Measurements from ENCODE around the gene CAST. TPM values are rescaled to one million over a fixed set of nuclear protein-coding genes. Genes with fewer than 3 reads are reported as not detected.

CAST gene
- polyA plus RNA-seq, 2 of the 4 experiments (the other 2 are of a cell fraction): 163 to 257 TPM

DNA sequence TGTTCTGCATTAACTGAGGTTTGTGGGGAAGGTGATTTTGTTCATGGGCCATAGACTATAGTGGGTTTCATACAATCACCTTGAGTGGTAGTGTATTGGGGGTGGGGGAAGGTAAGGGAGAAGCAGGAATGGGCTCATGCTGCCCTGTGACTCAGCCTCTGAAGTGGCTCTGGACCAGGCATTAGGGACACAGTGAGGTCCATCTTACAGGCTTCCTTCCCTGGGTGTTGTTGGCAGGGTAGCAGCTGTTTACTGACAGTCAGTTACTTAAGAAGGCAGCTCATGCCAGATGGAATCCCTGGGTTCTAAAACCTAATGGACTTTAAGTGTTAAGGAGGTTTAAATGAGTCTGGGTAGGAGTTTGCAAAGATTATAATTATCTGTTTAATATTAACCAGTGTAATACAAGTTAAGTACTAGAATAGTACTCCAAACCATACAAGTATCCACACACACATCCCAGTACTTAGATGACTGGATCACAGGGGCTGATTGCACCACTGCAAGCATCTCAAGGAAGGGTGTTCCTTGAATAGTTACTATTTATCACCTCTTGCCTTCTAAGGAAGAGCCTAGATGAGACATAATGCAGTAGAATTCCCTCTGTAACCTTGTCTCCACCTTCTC, 59.3 kb downstream of the CAST start:
- DNase-seq (ENCODE audit: low read depth in 1 of 2, low spot score in 1 of 2) (no peak), FAIRE-seq (no peak), ATAC-seq (peak; percentile 50 to 57; a peak in 4 of 6 replicates)
- H3K4me1 ChIP-seq: peaks cover 18% of the 10 kb centered on the region
- ChIA-PET POLR2A (interaction anchor here (1.1 kb wide), 1 partner anchor 60 kb away, joined by 3 read pairs; the partner anchor contains the start of gene CAST), CTCF (interaction anchor here (1.0 to 1.9 kb wide), 5 partner anchors 8 to 324 kb away, joined by 3 to 8 read pairs (median 5); no protein-coding TSS in a partner anchor)
- H3K4me2 ChIP-seq: peak overlapping the region; percentile 1; the same call in 1 of the 3 replicates
- H3K4me3 ChIP-seq: no peak overlapping the region
- no peak for TF ChIP-seq RAD21 (conservative IDR thresholded peaks at IDR 0.05 in 1 of 2, IDR thresholded peaks at IDR 0.05 in 1 of 2)
- no peak for TF ChIP-seq SREBF2 (IDR thresholded peaks at IDR 0.05)
- TF ChIP-seq RCOR1 (IDR thresholded peaks at IDR 0.05; ENCODE audit: low read depth, low read length): no peak
- no peak for TF ChIP-seq KDM5A (IDR thresholded peaks at IDR 0.05)
- no peak for TF ChIP-seq NR3C1 (IDR thresholded peaks at IDR 0.05)
- TF ChIP-seq, protein P1, sequence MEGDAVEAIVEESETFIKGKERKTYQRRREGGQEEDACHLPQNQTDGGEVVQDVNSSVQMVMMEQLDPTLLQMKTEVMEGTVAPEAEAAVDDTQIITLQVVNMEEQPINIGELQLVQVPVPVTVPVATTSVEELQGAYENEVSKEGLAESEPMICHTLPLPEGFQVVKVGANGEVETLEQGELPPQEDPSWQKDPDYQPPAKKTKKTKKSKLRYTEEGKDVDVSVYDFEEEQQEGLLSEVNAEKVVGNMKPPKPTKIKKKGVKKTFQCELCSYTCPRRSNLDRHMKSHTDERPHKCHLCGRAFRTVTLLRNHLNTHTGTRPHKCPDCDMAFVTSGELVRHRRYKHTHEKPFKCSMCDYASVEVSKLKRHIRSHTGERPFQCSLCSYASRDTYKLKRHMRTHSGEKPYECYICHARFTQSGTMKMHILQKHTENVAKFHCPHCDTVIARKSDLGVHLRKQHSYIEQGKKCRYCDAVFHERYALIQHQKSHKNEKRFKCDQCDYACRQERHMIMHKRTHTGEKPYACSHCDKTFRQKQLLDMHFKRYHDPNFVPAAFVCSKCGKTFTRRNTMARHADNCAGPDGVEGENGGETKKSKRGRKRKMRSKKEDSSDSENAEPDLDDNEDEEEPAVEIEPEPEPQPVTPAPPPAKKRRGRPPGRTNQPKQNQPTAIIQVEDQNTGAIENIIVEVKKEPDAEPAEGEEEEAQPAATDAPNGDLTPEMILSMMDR (IDR thresholded peaks at IDR 0.05): no peak
- no peak for TF ChIP-seq HOXB5 (CRISPR knock-in tag; IDR thresholded peaks at IDR 0.05)
- TF ChIP-seq, protein P2, sequence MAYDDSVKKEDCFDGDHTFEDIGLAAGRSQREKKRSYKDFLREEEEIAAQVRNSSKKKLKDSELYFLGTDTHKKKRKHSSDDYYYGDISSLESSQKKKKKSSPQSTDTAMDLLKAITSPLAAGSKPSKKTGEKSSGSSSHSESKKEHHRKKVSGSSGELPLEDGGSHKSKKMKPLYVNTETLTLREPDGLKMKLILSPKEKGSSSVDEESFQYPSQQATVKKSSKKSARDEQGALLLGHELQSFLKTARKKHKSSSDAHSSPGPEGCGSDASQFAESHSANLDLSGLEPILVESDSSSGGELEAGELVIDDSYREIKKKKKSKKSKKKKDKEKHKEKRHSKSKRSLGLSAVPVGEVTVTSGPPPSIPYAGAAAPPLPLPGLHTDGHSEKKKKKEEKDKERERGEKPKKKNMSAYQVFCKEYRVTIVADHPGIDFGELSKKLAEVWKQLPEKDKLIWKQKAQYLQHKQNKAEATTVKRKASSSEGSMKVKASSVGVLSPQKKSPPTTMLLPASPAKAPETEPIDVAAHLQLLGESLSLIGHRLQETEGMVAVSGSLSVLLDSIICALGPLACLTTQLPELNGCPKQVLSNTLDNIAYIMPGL (CRISPR knock-in tag; IDR thresholded peaks at IDR 0.05; ENCODE audit: borderline replicate concordance): no peak
- TF ChIP-seq POLR2AphosphoS2 (conservative IDR thresholded peaks at IDR 0.05; ENCODE audit: low read length): no peak
- TF ChIP-seq CBX8 (IDR thresholded peaks at IDR 0.05): no peak
- no peak for TF ChIP-seq MAFK (IDR thresholded peaks at IDR 0.05; ENCODE audit: partially characterized antibody)
- TF ChIP-seq FOSB (CRISPR knock-in tag; IDR thresholded peaks at IDR 0.05): no peak
- TF ChIP-seq, protein P3, sequence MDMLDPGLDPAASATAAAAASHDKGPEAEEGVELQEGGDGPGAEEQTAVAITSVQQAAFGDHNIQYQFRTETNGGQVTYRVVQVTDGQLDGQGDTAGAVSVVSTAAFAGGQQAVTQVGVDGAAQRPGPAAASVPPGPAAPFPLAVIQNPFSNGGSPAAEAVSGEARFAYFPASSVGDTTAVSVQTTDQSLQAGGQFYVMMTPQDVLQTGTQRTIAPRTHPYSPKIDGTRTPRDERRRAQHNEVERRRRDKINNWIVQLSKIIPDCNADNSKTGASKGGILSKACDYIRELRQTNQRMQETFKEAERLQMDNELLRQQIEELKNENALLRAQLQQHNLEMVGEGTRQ (IDR thresholded peaks at IDR 0.05): no peak
- H3K9me3 ChIP-seq: no peaks in the 10 kb centered on the region
- no peak overlapping the region for H3K27ac ChIP-seq

DNA sequence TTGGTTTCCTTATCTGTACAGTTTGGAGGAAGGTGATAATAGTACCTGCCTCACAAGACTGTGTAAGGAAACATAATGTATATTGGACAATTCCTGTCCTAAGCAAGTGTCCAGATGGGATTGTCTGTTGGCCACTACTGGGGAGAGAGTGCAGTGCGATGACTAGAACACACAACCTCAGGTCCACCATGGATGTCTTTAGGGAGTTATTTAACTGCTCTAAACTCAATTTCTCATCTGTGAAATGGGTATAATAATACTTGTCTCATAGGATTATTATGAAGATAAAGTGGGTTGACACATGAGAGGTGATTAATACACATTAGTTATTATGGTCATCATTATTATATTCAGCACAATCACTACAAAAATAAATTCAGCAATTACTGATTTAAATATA, 63.1 kb downstream of the CAST start:
- H3K4me1 ChIP-seq: peaks cover 23% of the 10 kb centered on the region
- no peak overlapping the region for H3K27ac ChIP-seq
- CTCF ChIA-PET: interaction anchor here (1.6 to 3.1 kb wide), 2 partner anchors 39 to 111 kb away, joined by 3 to 13 read pairs; no protein-coding TSS in a partner anchor
- no peak for ATAC-seq
- POLR2A ChIA-PET: no interaction called here
- H3K9me3 ChIP-seq: no peaks in the 10 kb centered on the region
- H3K4me3 ChIP-seq: no peak overlapping the region
- no peak overlapping the region for H3K4me2 ChIP-seq
- WGBS (ENCODE audit: missing lambda C conversion rate): 91% methylated on average over 1 of the region's 1 CpG
- FAIRE-seq: no peak
- DNase-seq (ENCODE audit: low read depth in 1 of 2, low spot score in 1 of 2): no peak
- TF ChIP-seq KDM1A (IDR thresholded peaks at IDR 0.05; ENCODE audit: low read depth): 0 out of 2 replicates have a peak, but pooled peaks have one; percentile 32
- no peak for TF ChIP-seq TP53 (CRISPR knock-in tag; IDR thresholded peaks at IDR 0.05)
- peak; percentile 59; the same call in 1 of the 2 replicates for TF ChIP-seq CHD4 (IDR thresholded peaks at IDR 0.05; ENCODE audit: borderline replicate concordance)

DNA sequence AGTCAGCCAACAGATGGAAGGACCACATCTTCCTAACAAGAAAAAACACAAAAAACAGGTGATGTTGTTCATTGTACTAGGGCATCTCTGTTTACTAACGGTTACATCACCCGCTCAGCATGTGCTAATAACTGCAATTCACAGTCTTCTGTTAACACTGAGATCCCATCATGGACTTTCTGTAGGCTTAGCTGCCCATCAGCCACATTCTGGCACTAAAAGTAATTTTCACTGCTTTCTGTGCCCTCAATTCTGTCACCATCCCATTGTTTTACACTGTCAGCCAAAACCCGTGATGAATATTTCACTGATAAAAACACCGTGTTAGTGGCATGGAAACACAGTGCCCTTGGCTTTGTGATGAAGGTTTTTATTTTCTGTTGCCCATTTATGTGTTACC, 64.6 kb downstream of the CAST start:
- FAIRE-seq (no peak), ATAC-seq (no peak), DNase-seq (ENCODE audit: low read depth in 1 of 2, low spot score in 1 of 2) (no peak)
- POLR2A ChIA-PET: no interaction called here
- H3K27ac ChIP-seq: no peak overlapping the region
- TF ChIP-seq POLR2A (IDR thresholded peaks at IDR 0.05; ENCODE audit: low read length): no peak
- TF ChIP-seq POLR2AphosphoS2 (conservative IDR thresholded peaks at IDR 0.05; ENCODE audit: low read length): no peak
- no peak for TF ChIP-seq CBX8 (IDR thresholded peaks at IDR 0.05)
- TF ChIP-seq, protein P4, sequence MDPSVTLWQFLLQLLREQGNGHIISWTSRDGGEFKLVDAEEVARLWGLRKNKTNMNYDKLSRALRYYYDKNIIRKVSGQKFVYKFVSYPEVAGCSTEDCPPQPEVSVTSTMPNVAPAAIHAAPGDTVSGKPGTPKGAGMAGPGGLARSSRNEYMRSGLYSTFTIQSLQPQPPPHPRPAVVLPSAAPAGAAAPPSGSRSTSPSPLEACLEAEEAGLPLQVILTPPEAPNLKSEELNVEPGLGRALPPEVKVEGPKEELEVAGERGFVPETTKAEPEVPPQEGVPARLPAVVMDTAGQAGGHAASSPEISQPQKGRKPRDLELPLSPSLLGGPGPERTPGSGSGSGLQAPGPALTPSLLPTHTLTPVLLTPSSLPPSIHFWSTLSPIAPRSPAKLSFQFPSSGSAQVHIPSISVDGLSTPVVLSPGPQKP (IDR thresholded peaks at IDR 0.05; ENCODE audit: low read depth, low read length): no peak
- TF ChIP-seq, protein P5, sequence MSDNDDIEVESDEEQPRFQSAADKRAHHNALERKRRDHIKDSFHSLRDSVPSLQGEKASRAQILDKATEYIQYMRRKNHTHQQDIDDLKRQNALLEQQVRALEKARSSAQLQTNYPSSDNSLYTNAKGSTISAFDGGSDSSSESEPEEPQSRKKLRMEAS (IDR thresholded peaks at IDR 0.05): no peak
- no peak for TF ChIP-seq ZNF302 (CRISPR knock-in tag; IDR thresholded peaks at IDR 0.05)
- no peak for TF ChIP-seq ESRRA (IDR thresholded peaks at IDR 0.05; ENCODE audit: borderline replicate concordance, low read length)
- no peak for TF ChIP-seq NR3C1 (IDR thresholded peaks at IDR 0.05)
- TF ChIP-seq EHMT2 (IDR thresholded peaks at IDR 0.05; ENCODE audit: low read depth): no peak
- no peak for TF ChIP-seq HOXB13 (CRISPR knock-in tag; IDR thresholded peaks at IDR 0.05; ENCODE audit: low read depth)
- TF ChIP-seq, protein P6, sequence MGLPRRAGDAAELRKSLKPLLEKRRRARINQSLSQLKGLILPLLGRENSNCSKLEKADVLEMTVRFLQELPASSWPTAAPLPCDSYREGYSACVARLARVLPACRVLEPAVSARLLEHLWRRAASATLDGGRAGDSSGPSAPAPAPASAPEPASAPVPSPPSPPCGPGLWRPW (IDR thresholded peaks at IDR 0.05): no peak
- no peak for TF ChIP-seq NFE2L2 (conservative IDR thresholded peaks at IDR 0.05; ENCODE audit: low read length)
- CTCF ChIA-PET: no interaction called here
- H3K4me3 ChIP-seq: no peak overlapping the region
- peaks cover 9% of the 10 kb centered on the region; the same call in 2 of the 3 replicates for H3K4me1 ChIP-seq
- no peak overlapping the region for H3K4me2 ChIP-seq
- H3K9me3 ChIP-seq: no peaks in the 10 kb centered on the region
- WGBS (ENCODE audit: missing lambda C conversion rate): 77% methylated on average over 4 of the region's 4 CpGs
